OCI-LY7 (cell line): ENCODE measurements around the gene IFNGR1.

Experiments
- CTCF ChIP-seq: fragments of 200-600 bp; sonication (generic); conservative IDR thresholded peaks from 2 replicates; pipeline ENCODE4 v1.5.1; 2014; ENCODE audit warnings: mild to moderate bottlenecking, antibody characterized with exemption, low read length, moderate library complexity, mixed read lengths
- EZH2phosphoT487 ChIP-seq: fragments of 200-600 bp; sonication (generic); IDR thresholded peaks from 2 replicates; pipeline ENCODE4 v1.6.1; 2018; ENCODE audit warnings: low read depth, borderline replicate concordance, mild to moderate bottlenecking, mixed run types, antibody characterized with exemption, low read length, moderate library complexity, mixed read lengths

GRCh38 chr6:137161949-137162348, 57.2 kb downstream of the IFNGR1 start:
- TF ChIP-seq CTCF (no peak), EZH2phosphoT487 (no peak)
